Keratinocyte (primary cell): ENCODE measurements around the gene SOX5.

Experiments
- EZH2 ChIP-seq: IDR thresholded peaks from one replicate; pipeline ENCODE4 v1.6.1; 2012; ENCODE audit warnings: inconsistent platforms, mild to moderate bottlenecking, low read length, moderate library complexity
- TF ChIP-seq, protein P1 (sequence below), 3 experiments: IDR thresholded peaks in 1 of 3; conservative IDR thresholded peaks in 1 of 3; optimal IDR thresholded peaks in 1 of 3; 2 replicates in 2 of 3; 3 replicates in 1 of 3; pipeline versions ENCODE3 to v1.5.1; 2011; ENCODE audit warnings: low read length in 3 of 3, mild to moderate bottlenecking in 3 of 3, moderate library complexity in 2 of 3, control low read depth in 1 of 3, inconsistent platforms in 1 of 3; ENCODE audit not compliant: insufficient read depth in 2 of 3; ENCODE audit errors: extremely low read depth in 1 of 3

DNA sequence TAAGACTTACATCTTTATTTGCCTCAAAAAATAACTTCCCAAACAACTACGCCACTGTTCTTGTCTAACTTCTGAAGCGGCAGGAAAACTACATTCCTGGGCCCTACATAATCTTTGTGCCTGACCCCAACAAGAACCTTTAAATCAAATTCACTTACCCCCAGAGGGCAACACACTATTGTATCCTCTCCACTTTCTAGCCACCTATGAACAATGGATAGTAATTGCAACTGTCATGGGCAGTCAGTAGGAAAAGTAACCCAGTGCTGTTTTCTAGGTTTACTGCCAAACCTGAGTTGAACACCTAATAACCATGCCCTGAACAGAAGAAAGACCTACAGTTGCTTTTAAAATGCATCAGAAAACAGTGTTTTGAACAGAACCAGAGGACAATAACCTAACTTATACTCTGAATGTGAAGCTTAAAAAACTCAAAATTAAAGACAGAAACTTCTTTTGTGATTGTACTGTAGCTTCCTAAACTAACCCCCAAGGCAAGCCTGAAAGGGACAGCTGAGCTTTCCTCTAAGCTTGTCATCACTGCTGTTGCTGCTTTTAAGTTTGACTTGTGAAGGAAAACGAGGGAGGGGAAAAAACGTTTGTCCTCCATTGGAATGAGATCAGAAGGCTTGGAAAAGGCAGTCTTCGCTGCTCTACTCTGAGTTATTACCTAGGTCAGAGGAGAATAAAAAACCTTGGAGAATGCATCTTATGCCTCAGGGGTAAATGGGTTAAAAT lies 195.7 kb downstream of the SOX5 start:
- TF ChIP-seq, protein P1, sequence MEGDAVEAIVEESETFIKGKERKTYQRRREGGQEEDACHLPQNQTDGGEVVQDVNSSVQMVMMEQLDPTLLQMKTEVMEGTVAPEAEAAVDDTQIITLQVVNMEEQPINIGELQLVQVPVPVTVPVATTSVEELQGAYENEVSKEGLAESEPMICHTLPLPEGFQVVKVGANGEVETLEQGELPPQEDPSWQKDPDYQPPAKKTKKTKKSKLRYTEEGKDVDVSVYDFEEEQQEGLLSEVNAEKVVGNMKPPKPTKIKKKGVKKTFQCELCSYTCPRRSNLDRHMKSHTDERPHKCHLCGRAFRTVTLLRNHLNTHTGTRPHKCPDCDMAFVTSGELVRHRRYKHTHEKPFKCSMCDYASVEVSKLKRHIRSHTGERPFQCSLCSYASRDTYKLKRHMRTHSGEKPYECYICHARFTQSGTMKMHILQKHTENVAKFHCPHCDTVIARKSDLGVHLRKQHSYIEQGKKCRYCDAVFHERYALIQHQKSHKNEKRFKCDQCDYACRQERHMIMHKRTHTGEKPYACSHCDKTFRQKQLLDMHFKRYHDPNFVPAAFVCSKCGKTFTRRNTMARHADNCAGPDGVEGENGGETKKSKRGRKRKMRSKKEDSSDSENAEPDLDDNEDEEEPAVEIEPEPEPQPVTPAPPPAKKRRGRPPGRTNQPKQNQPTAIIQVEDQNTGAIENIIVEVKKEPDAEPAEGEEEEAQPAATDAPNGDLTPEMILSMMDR (optimal IDR thresholded peaks at IDR 0.05 in 1 of 3, IDR thresholded peaks at IDR 0.05 in 1 of 3, conservative IDR thresholded peaks at IDR 0.05 in 1 of 3; ENCODE audit: extremely low read depth in 1 of 3, insufficient read depth in 2 of 3, low read length in 3 of 3), result no peak
- no peak for TF ChIP-seq EZH2
